Measurements from ENCODE around the gene FIP1L1. TPM values are rescaled to one million over a fixed set of nuclear protein-coding genes. Genes with fewer than 3 reads are reported as not detected.

The FIP1L1 gene
- total and polyA plus RNA-seq, 2 of the 13 experiments (the other 11 are each of a cell fraction or from before 2014, with no cell fraction given): 14.9 to 69.4 TPM

GRCh38 chr4:53365486-53366300 lies 11.7 kb upstream of the FIP1L1 start, which contains the start of gene SCFD2 (continued):
- TF ChIP-seq, protein P1, sequence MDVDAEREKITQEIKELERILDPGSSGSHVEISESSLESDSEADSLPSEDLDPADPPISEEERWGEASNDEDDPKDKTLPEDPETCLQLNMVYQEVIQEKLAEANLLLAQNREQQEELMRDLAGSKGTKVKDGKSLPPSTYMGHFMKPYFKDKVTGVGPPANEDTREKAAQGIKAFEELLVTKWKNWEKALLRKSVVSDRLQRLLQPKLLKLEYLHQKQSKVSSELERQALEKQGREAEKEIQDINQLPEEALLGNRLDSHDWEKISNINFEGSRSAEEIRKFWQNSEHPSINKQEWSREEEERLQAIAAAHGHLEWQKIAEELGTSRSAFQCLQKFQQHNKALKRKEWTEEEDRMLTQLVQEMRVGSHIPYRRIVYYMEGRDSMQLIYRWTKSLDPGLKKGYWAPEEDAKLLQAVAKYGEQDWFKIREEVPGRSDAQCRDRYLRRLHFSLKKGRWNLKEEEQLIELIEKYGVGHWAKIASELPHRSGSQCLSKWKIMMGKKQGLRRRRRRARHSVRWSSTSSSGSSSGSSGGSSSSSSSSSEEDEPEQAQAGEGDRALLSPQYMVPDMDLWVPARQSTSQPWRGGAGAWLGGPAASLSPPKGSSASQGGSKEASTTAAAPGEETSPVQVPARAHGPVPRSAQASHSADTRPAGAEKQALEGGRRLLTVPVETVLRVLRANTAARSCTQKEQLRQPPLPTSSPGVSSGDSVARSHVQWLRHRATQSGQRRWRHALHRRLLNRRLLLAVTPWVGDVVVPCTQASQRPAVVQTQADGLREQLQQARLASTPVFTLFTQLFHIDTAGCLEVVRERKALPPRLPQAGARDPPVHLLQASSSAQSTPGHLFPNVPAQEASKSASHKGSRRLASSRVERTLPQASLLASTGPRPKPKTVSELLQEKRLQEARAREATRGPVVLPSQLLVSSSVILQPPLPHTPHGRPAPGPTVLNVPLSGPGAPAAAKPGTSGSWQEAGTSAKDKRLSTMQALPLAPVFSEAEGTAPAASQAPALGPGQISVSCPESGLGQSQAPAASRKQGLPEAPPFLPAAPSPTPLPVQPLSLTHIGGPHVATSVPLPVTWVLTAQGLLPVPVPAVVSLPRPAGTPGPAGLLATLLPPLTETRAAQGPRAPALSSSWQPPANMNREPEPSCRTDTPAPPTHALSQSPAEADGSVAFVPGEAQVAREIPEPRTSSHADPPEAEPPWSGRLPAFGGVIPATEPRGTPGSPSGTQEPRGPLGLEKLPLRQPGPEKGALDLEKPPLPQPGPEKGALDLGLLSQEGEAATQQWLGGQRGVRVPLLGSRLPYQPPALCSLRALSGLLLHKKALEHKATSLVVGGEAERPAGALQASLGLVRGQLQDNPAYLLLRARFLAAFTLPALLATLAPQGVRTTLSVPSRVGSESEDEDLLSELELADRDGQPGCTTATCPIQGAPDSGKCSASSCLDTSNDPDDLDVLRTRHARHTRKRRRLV (CRISPR knock-in tag; IDR thresholded peaks at IDR 0.05): no peak
- TF ChIP-seq ZBTB2 (CRISPR knock-in tag; IDR thresholded peaks at IDR 0.05; ENCODE audit: low read depth) (no peak), ZNF670 (CRISPR knock-in tag; IDR thresholded peaks at IDR 0.05; ENCODE audit: borderline replicate concordance) (0 out of 2 replicates have a peak, but pooled peaks have one; percentile 40), PRDM4 (CRISPR knock-in tag; IDR thresholded peaks at IDR 0.05; ENCODE audit: borderline replicate concordance) (no peak), SMC3 (IDR thresholded peaks at IDR 0.05; ENCODE audit: low read length) (no peak), ZNF17 (CRISPR knock-in tag; IDR thresholded peaks at IDR 0.05) (no peak), CENPX (CRISPR knock-in tag; IDR thresholded peaks at IDR 0.05) (no peak), ZNF275 (CRISPR knock-in tag; IDR thresholded peaks at IDR 0.05; ENCODE audit: borderline replicate concordance) (no peak), ZSCAN12 (CRISPR knock-in tag; IDR thresholded peaks at IDR 0.05) (no peak), SP2 (CRISPR knock-in tag; IDR thresholded peaks at IDR 0.05) (0 out of 2 replicates have a peak, but pooled peaks have one; percentile 24), MTF1 (CRISPR knock-in tag; IDR thresholded peaks at IDR 0.05) (no peak; the same call in 1 of the 2 replicates)
- TF ChIP-seq, protein P2, sequence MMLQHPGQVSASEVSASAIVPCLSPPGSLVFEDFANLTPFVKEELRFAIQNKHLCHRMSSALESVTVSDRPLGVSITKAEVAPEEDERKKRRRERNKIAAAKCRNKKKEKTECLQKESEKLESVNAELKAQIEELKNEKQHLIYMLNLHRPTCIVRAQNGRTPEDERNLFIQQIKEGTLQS (CRISPR knock-in tag; IDR thresholded peaks at IDR 0.05): peak; percentile 22; the same call in 1 of the 2 replicates
- TF ChIP-seq, protein P3, sequence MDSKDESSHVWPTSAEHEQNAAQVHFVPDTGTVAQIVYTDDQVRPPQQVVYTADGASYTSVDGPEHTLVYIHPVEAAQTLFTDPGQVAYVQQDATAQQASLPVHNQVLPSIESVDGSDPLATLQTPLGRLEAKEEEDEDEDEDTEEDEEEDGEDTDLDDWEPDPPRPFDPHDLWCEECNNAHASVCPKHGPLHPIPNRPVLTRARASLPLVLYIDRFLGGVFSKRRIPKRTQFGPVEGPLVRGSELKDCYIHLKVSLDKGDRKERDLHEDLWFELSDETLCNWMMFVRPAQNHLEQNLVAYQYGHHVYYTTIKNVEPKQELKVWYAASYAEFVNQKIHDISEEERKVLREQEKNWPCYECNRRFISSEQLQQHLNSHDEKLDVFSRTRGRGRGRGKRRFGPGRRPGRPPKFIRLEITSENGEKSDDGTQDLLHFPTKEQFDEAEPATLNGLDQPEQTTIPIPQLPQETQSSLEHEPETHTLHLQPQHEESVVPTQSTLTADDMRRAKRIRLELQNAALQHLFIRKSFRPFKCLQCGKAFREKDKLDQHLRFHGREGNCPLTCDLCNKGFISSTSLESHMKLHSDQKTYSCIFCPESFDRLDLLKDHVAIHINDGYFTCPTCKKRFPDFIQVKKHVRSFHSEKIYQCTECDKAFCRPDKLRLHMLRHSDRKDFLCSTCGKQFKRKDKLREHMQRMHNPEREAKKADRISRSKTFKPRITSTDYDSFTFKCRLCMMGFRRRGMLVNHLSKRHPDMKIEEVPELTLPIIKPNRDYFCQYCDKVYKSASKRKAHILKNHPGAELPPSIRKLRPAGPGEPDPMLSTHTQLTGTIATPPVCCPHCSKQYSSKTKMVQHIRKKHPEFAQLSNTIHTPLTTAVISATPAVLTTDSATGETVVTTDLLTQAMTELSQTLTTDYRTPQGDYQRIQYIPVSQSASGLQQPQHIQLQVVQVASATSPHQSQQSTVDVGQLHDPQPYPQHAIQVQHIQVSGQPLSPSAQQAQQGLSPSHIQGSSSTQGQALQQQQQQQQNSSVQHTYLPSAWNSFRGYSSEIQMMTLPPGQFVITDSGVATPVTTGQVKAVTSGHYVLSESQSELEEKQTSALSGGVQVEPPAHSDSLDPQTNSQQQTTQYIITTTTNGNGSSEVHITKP (CRISPR knock-in tag; IDR thresholded peaks at IDR 0.05; ENCODE audit: low read depth): no peak
